Nephron progenitor cell (in vitro differentiated cells): ENCODE data around the gene NEUROG3.
A peak's percentile ranks its signal among the peaks of the same experiment; 100 is the strongest.

ENCODE experiments used
- DNase-seq: peaks from one replicate; pipeline ENCODE4 v3.0.0; 2021
- H3K27ac Mint-ChIP-seq: 2 replicates; pipeline ENCODE4 v1.8.0; 2021; ENCODE audit warnings: mild to moderate bottlenecking, moderate library complexity, mixed read lengths
- H3K27me3 Mint-ChIP-seq: 2 replicates; pipeline ENCODE4 v1.8.0; 2021; ENCODE audit warnings: mild to moderate bottlenecking, low read depth, mixed read lengths; ENCODE audit not compliant: poor library complexity
- H3K36me3 Mint-ChIP-seq: 2 replicates; pipeline ENCODE4 v1.8.0; 2021; ENCODE audit warnings: low read depth, mixed read lengths
- H3K4me1 Mint-ChIP-seq: 2 replicates; pipeline ENCODE4 v1.8.0; 2021; ENCODE audit warnings: mixed read lengths
- H3K4me3 Mint-ChIP-seq: 2 replicates; pipeline ENCODE4 v1.8.0; 2021; ENCODE audit warnings: mild to moderate bottlenecking, moderate library complexity, mixed read lengths
- H3K9me3 Mint-ChIP-seq: 2 replicates; pipeline ENCODE4 v1.8.0; 2021; ENCODE audit warnings: mild to moderate bottlenecking, moderate library complexity, mixed read lengths
- CTCF ChIP-seq: fragments of 200-600 bp; sonication (generic); IDR thresholded peaks from 2 replicates; pipeline ENCODE4 v1.5.0; 2021; ENCODE audit warnings: antibody characterized with exemption

NEUROG3 gene

GRCh38 chr10:69573056-69573806, at the start of gene NEUROG3:
TSS of gene NEUROG3 (minus strand) at chr10:69573422. CDS start at chr10:69573043, 379 bp downstream.
- Mint-ChIP-seq H3K4me3 (peak within 1 kb of the TSS; percentile 78), H3K36me3 (no peaks in the 10 kb centered on the region), H3K4me1 (peaks cover 27% of the 10 kb centered on the region), H3K27me3 (peaks cover 100% of the 10 kb centered on the region), H3K27ac (no peak within 1 kb of the TSS), H3K9me3 (no peaks in the 10 kb centered on the region)
- peak; percentile 57 for DNase-seq
- TF ChIP-seq CTCF = no peak

GRCh38 chr10:69620625-69621024, 47.4 kb upstream of the NEUROG3 start:
- Mint-ChIP-seq H3K4me3 (no peak overlapping the region), H3K36me3 (no peaks in the 10 kb centered on the region), H3K4me1 (no peaks in the 10 kb centered on the region), H3K27ac (no peak overlapping the region), H3K9me3 (peaks cover 21% of the 10 kb centered on the region), H3K27me3 (peaks cover 24% of the 10 kb centered on the region)
- no peak for DNase-seq
- no peak for TF ChIP-seq CTCF

- Mint-ChIP-seq H3K9me3 (peaks cover 21% of the 10 kb centered on the region), H3K4me3 (no peak overlapping the region), H3K27me3 (peaks cover 25% of the 10 kb centered on the region), H3K36me3 (no peaks in the 10 kb centered on the region), H3K4me1 (no peaks in the 10 kb centered on the region), H3K27ac (no peak overlapping the region)
- no peak for TF ChIP-seq CTCF
- no peak for DNase-seq
Observed at GRCh38 chr10:69619626-69620025, 46.4 kb upstream of the NEUROG3 start.

- DNase-seq = no peak
- no peaks in the 10 kb centered on the region for H3K4me1 Mint-ChIP-seq
- peaks cover 21% of the 10 kb centered on the region for H3K9me3 Mint-ChIP-seq
- H3K27ac Mint-ChIP-seq = no peak overlapping the region
- no peak for TF ChIP-seq CTCF
- H3K36me3 Mint-ChIP-seq = no peaks in the 10 kb centered on the region
- peaks cover 25% of the 10 kb centered on the region for H3K27me3 Mint-ChIP-seq
- no peak overlapping the region for H3K4me3 Mint-ChIP-seq
Observed at GRCh38 chr10:69618746-69619145, 45.5 kb upstream of the NEUROG3 start.

GRCh38 chr10:69616358-69616757, 43.1 kb upstream of the NEUROG3 start:
- no peaks in the 10 kb centered on the region for H3K36me3 Mint-ChIP-seq
- H3K4me3 Mint-ChIP-seq = no peak overlapping the region
- peaks cover 14% of the 10 kb centered on the region for H3K9me3 Mint-ChIP-seq
- no peaks in the 10 kb centered on the region for H3K4me1 Mint-ChIP-seq
- H3K27me3 Mint-ChIP-seq = peaks cover 30% of the 10 kb centered on the region
- H3K27ac Mint-ChIP-seq = no peak overlapping the region
- DNase-seq = no peak
- no peak for TF ChIP-seq CTCF

GRCh38 chr10:69614130-69614529, 40.9 kb upstream of the NEUROG3 start:
- H3K27ac Mint-ChIP-seq = no peak overlapping the region

More at GRCh38 chr10:69614130-69614529, 40.9 kb upstream of the NEUROG3 start:
- H3K4me1 Mint-ChIP-seq = no peaks in the 10 kb centered on the region
- peaks cover 33% of the 10 kb centered on the region for H3K9me3 Mint-ChIP-seq
- no peak for TF ChIP-seq CTCF
- H3K27me3 Mint-ChIP-seq = peaks cover 36% of the 10 kb centered on the region
- no peaks in the 10 kb centered on the region for H3K36me3 Mint-ChIP-seq
- no peak for DNase-seq
- H3K4me3 Mint-ChIP-seq = no peak overlapping the region
